ENCODE data around the gene KLHL17. TPM values are rescaled to one million over a fixed set of nuclear protein-coding genes. Genes with fewer than 3 reads are reported as not detected.
"Not testable (repeated sequence)": the region's sequence is repeated elsewhere in the genome, so short reads cannot be mapped to it uniquely, and the experiment has no call there.

Gene KLHL17
- polyA plus RNA-seq, 3 donors = 7.7 to 14.0 (median 13.6) TPM

DNA sequence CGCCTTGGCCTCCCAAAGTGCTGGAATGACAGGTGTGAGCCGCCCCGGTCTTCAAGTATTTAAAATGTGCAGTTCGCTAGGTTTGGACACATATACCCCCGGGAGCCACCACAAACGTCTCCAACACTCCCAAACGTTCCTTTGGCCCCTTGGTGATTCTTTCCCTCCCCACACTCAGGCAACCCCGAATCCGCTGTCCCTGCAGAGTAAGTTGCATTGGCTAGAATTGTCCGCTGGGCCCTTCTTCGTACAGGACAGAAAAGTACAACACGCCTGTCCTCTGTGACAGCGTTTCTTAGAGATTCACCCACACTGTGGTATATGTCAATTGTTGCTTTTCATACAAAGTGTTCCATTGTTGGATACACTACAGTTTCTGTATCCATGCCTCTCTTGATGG is 24.7 kb downstream of the KLHL17 start:
- DNase-seq (ENCODE audit: extremely low read depth in 1 of 11, low read depth in 9 of 11, low spot score in 4 of 11) = no peak

DNA sequence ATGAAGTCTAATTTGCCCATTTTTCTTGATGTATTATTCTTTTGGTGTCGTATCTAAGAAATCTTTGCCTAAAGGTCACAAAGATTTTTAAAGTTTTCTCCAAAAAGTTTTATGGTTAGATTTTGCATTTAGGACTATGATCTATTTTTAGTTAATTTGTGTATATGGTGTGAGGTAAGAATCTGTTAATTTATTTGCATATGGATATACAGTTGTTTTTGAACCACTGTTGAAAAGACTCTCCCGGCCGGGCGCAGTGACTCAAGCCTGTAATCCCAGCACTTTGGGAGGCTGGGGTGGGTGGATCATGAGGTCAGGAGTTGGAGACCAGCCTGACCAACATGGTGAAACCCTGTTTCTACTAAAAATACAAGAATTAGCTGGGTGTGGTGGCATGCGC is 27.7 kb downstream of the KLHL17 start:
- DNase-seq (ENCODE audit: extremely low read depth in 1 of 11, low read depth in 9 of 11, low spot score in 4 of 11) = not testable (repeated sequence)

DNA sequence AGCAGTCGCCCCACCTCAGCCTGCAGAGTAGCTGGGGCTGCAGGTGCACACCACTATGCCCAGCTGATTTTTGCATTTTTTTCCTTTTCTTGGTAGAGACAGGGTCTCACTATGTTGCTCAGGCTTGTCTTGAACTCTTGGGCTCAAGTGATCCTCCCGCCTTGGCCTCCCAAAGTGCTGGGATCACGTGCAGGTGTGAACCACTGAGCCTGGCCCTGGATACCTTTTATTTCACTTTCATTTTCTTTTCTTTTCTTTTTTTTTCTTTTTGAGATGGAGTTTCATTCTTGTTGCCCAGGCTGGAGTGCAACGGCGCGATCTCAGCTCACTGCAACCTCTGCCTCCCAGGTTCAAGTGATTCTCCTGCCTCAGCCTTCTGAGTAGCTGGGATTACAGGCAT is 30.9 kb downstream of the KLHL17 start:
- not testable (repeated sequence) for DNase-seq (ENCODE audit: extremely low read depth in 1 of 11, low read depth in 9 of 11, low spot score in 4 of 11)

DNA sequence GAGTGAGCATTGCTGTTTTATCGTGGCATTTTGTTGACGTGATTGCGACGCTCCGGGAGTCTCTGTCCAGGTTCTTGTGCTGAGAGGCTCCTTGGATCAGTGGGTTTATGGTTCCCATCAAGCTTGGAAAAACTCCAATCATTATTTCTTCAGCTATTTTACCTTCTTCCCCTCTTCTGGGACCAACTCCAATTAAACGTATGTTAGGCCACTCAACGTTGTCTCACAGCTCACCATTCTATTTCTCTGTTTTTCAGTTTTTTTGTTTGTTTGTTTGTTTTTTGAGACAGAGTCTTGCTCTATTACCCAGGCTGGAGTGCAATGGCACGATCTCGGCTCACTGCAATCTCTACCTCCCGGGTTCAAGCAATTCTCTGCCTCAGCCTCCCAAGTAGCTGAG is 31.5 kb downstream of the KLHL17 start:
- no peak for DNase-seq (ENCODE audit: extremely low read depth in 1 of 11, low read depth in 9 of 11, low spot score in 4 of 11)

DNA sequence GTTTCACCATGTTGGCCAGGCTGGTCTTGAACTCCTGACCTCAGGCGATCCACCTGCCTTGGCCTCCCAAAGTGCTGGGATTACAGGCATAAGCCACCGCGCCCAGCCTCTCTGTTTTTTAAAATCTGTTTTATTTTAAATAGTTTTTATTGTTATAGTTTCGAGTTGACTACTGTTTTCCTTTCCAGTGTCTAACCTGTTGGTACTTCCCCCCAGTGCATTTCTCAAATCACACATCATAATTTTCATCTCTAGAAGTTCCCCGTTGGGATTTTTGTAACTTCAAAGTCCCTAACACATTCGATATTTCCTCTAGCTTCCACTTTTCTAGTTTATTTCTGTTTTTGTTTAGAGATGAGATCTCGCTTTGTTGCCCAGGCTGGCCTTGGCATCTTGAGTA is 32.0 kb downstream of the KLHL17 start:
- no peak for DNase-seq (ENCODE audit: extremely low read depth in 1 of 11, low read depth in 9 of 11, low spot score in 4 of 11)

DNA sequence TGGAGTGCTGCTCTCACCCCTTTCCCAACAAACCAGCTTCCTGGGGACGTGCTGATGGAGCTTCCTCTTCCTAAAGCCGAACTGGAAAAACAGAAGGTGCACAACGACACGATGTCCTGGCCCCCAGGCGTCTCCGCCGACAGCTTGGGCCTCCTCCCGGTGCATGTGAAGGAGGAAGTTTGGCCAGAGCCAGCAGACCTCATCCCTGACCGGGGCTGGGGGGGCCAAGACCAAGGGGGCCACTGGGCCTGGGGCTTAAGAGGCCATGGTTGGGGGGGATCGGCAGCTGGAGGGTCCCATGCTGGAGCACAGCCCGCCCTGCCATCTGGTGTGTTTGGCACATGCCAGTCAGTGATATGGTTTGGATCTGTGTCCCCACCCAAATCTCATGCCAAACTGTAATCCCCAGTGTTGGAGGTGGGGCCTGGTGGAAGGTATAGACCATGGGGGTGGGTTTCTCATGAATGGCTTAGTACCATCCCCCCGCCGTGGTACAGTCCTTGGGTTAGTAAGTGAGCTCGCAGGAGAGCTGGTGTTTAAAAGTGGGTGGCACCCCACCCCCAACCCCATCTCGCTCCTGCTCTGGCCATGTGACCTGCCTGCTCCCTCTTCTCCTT is 33.1 kb downstream of the KLHL17 start:
- DNase-seq (ENCODE audit: extremely low read depth in 1 of 11, low read depth in 9 of 11, low spot score in 4 of 11) = no peak

DNA sequence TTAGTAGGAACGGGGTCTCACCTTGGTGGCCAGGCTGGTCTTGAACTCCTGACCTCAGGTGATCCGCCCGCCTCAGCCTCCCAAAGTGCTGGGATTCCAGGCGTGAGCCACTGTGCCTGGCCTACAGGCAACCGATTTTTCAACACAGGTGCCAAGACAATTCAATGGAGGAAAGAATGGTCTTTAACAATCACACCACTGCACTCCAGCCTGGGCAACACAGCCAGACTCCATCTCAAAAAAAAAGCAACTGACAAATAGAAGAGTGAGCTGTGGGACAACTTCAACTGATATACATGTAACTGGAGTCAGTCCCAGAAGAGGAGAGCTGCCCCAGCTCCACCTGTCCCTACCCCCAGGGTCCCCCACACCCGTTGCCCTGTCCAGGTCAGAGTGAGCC is 34.2 kb downstream of the KLHL17 start:
- DNase-seq (ENCODE audit: extremely low read depth in 1 of 11, low read depth in 9 of 11, low spot score in 4 of 11) = not testable (repeated sequence)

DNA sequence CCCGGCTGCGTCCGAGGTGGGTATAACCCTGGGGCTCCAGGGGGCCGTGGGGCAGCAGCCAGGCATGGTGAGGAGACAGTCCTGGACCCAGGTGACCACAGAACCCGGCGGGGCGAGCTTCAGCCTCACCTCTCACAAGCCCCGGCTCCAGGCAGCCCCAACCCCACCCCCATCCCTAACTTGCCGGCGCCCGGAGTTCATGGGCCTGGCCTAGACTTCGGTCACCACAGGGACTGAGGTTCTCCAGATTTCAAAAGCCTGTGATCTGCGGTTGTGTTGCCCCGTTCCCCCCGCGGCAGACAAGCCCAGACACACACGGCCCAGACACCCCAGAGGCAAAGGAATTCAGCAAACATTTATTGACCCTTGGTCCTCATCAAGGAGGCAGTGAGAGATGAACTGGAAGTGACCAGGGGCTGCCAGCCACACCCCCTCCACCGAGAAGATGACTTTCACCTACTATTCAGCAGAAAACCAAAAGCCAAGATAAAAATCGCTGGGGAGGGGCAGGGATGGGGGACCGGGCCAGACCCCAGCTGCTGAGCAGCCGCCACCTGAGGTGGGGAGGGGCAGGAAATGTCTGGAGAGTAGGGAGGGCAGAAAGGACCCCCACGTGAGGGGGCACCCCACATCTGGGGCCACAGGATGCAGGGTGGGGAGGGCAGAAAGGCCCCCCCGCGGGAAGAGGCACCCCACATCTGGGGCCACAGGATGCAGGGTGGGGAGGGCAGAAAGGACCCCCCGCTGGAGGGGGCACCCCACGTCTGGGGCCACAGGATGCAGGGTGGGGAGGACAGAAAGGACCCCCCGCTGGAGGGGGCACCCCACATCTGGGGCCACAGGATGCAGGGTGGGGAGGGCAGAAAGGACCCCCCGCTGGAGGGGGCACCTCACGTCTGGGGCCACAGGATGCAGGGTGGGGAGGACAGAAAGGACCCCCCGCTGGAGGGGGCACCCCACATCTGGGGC is 35.6 kb downstream of the KLHL17 start:
- DNase-seq (ENCODE audit: extremely low read depth in 1 of 11, low read depth in 9 of 11, low spot score in 4 of 11) = no peak

DNA sequence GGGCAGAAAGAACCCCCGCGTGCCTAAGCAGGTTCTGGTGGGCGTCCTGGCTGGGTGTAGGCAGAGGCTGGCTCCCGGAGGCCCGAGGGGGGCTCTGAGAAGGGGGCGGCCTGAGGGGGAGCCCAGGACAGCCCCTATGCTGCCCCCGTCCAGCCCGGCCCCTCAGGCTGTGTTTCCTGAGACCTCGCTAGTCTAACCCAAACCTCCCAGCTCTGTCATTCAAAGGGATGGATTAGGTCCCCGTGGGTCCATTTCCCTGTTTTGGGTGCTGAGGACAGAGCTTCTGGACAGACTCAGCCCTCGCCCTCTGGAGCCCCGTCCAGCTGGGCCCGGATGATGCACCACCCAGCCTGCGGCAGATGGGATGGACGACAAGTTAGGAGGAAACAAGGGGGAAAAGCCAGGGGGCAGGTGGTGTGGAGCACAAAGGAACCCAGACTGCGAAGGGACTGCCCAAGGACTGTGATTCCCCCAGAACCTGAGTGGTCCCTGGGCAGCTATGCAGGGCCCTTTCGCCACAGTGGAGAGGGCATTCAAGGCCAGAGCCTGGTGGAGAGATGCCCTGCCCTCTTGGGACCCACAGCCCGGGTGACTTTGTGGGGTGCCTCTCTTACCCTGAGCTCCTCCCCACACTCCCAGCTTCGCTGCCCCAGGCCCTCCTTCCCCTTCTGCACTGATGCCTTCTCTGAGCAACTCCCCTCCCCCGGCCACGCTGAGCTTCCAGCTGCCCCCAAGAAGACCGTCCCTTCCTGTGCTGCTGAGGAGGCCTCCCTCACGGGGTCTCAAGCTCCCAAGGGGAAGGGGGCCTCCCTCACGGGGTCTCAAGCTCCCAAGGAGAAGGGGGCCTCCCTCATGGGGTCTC is 36.7 kb downstream of the KLHL17 start:
- no peak for DNase-seq (ENCODE audit: extremely low read depth in 1 of 11, low read depth in 9 of 11, low spot score in 4 of 11)

DNA sequence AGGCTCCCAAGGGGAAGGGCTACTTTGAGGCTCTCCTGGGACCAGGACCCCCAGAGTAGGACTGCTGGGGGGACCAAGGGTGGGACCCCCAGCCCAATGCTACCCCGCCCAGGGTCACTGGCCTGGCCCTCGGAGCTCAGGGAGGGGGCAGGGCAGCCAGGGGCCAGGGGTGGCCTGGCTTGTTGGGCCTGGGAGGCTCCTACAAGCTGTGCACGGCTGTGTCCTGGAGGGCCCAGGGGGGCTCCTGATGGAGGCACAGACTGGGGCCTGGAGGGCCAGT is 37.3 kb downstream of the KLHL17 start:
- DNase-seq (ENCODE audit: extremely low read depth in 1 of 11, low read depth in 9 of 11, low spot score in 4 of 11) = no peak

DNA sequence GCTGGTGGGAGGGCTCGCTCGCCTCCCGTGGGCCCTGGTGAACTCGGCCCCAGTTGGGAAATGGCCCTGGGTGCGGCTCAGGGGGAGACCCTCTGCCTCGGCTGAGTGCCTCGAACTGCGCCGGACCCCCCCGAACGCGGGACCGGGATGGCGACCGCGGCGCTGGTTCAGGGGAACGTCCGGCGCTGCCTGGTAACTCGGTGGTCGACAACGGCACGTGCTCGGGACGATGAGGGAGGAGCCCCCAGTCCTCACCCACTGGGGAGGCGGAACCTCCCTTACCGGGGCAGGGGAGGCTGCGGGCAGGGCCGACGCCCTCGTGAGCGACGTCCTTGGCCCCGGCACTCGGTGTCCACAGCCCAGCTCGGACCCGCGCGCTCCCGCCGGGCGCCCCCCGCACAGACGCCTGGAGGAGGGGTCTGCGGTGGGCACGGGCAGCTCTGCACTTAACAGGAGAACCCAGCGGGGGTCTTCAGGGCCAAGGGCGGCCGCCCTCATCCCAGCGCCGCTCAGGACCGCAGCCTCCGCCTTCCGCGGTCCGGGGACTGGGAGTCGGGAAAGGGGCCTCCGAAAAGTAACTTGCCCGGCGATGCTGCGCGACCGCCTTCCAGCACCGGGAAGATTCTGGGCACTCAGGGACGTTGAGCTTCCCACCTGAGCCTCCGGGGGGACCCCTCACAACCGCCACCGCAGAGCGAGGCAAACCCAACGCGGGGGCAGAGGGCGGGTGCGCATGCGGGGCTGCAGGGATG is 37.8 kb downstream of the KLHL17 start:
- DNase-seq (ENCODE audit: extremely low read depth in 1 of 11, low read depth in 9 of 11, low spot score in 4 of 11) = no peak

DNA sequence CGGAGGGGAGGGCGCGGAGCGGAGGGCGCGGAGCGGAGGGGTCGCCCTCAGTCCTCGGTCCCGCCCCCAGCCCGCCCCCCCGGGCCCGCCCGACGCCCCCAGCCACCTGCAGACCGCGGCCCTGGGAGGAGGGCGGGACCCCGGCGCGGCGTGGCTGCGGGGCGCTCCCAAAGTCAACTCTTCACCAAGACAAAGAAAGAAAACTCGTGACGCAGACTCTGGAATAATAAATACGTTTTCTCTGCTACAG is 38.3 kb downstream of the KLHL17 start:
- no peak for DNase-seq (ENCODE audit: extremely low read depth in 1 of 11, low read depth in 9 of 11, low spot score in 4 of 11)

DNA sequence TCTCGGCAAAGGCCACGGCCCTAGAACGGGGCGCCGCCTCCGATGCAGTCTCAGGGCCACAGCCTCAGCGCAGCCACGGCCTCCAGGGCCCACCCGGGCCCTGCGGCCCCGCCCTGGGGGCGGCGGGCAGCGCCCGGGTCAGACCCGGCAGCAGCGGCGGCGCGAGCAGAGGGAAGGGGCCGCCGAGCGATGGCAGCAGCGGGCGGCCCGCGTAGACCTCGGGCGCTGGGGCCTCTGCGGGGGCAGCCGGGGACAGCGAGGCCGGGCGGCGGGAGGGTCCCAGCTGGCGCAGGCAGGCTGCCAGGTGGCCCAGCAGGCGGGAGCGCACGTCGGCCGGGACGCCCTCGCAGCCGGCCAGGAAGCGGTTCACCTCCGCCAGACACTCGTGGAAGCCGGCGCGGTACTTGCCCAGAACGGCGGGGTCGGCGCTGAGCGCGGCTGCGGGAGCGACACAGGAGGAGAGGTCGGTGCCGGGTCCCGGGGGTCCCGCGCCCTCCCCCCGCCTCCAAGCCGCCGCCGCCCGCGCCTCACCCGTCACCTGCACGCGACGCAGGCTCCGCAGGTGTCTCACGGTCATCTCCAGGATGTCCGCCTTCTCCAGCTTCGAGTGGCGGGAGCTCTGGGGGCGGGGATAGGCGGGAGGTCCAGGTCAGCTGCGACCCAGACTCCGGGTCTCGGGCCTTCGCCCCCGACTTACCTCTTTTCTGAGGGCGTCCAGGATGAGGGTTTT is 38.8 kb downstream of the KLHL17 start:
- DNase-seq (ENCODE audit: extremely low read depth in 1 of 11, low read depth in 9 of 11, low spot score in 4 of 11) = no peak

DNA sequence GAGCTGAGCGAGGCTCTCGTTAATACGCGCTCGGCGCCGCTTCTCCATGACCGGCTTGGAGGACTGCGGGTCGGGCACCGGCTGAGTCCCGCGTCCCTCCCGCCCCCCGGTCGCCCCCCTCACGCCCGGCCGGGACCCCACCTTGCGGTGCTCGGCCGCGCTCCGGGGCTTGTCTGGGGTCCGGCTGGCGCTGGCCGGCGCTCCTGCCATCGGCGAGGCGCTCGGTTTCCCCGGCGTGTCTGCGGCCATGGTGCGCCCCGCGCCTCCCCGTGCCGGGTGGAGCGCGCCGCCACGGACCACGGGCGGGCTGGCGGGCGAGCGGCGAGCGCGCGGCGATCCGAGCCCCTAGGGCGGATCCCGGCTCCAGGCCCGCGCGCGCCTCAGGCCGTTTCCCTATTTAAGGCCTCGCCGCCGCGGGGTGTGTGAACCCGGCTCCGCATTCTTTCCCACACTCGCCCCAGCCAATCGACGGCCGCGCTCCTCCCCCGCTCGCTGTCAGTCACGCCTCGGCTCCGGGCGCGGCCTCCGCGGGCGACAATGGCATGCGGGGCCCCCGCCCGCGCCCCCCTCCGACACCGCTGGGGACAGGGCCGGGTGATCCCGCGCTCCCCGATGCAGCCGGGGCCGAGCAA is 39.5 kb downstream of the KLHL17 start, which contains the start of gene HES4:
Gene HES4 (minus strand): TSS at position 373 of the 632 bp plus-strand sequence. CDS start 124 bp downstream, at position 249.
- peak in 8 of 11 donors; percentile 84 to 91 (median 88) for DNase-seq (ENCODE audit: extremely low read depth in 1 of 11, low read depth in 9 of 11, low spot score in 4 of 11)

DNA sequence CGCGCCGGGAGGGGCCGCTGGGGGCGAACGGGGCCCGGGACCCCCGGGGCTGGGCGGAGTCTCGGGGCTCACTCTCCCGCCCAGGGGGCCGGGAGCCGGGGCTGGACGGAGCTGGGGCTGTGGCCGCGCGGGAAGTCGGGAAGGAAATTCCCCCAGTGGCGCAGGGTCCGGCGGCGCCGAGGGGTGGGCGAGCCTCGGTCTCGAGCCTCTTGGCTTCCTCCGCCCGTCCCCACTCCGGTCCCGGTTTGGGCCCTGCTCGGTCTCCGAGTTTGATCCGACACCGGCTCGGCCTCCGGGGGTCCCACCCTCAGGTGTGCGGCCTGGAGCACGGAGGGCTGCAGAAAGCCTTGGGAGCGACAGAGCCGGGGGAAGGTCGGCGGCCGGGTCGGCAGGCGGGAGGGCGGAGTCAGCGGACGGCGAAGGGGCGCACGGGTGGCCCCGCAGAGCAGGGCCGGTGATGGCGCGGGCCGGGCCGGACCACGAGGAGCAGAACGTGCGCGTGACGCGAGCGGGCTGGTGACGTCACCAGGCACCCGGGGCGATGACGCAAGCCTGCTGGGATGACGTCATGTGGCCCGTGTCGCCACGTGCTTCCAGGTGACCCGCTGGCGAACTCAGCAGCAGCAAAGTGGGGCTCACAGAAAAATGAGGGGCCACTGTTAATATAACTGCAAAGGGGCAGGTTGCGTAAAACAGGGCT is 40.1 kb downstream of the KLHL17 start:
- peak in 3 of 11 donors; percentile 68 to 79 (median 72) for DNase-seq (ENCODE audit: extremely low read depth in 1 of 11, low read depth in 9 of 11, low spot score in 4 of 11)

DNA sequence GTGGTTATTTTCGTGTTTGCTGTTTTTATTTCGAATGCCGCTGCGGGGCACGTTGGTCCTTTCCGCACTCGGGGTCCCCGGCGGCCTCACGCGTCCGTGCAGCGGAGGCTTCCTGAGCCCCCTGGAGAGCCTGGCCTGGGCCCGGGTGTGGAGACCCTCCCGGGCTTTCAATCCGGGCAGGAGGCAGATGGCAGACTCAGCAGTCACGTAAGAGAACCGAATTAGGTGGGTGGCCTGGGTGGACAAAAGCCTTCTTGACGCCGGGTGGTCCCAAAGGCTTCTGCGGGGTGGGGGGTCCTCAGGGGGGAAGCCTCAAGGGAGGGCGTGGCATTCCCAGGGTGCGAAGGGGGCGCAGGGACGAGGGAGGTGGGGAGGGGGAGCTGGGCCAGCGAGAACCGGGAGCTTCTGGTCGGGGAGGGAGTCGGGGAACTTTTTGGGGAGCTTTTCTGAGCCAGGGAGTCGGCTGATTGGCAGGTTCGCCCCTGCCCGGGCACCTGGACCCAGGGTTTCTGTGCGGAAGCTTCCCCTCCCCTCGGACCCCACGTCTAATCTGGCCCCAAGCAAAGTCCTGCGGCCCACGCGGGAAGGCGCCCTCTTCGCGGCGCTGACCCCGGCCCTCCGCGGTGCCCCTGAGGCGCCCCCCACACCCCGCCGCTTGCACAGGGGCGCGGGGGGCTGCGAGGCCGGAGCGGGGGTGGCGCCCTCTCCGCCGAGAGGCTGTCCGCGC is 40.8 kb downstream of the KLHL17 start:
- DNase-seq (ENCODE audit: extremely low read depth in 1 of 11, low read depth in 9 of 11, low spot score in 4 of 11) = no peak

All from renal cortex interstitium (tissue), 11 donors.